Suppressor macrophage (primary cell): ENCODE measurements around the gene SPSB1.
A peak's percentile ranks its signal among the peaks of the same experiment; 100 is the strongest.

Source experiments
- DNase-seq, 4 experiments: peaks; one replicate each; pipeline ENCODE4 v3.0.0-alpha.2; 2020 to 2022

SPSB1 gene

DNA sequence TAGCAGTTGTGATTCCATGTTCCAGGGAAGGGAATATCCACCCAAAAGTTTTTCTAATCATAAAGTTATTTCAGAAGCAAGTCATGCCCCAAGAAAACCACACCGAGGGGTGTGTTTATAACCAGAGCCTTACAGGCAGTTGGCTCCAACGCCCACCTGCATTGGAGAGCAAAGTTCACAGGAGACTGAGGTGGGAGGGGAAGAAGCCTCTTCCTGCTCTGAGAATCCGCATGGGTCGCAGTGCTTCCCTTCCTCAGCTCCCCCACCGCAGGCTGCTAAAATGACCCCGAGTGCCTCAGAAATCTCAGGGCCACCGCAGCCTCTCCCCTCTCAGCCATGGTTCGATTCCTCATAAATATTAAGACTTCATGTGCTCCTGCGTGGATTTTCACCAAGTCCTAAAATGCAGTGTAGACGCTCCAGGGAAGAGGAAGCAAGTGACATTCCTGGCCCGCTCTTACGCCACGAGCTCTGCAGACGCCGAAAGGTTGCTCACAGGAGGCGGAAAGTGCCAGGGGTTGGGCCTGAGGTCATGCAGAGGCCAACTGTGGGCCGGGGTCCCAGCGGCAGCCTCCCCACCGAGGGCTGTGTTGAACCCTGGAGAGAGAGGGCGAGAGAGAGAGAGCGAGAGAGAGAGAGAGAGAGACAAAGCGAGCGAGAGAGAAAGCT, 13.4 kb upstream of the SPSB1 start:
- DNase-seq: peak; percentile 79 to 92 (median 86)

DNA sequence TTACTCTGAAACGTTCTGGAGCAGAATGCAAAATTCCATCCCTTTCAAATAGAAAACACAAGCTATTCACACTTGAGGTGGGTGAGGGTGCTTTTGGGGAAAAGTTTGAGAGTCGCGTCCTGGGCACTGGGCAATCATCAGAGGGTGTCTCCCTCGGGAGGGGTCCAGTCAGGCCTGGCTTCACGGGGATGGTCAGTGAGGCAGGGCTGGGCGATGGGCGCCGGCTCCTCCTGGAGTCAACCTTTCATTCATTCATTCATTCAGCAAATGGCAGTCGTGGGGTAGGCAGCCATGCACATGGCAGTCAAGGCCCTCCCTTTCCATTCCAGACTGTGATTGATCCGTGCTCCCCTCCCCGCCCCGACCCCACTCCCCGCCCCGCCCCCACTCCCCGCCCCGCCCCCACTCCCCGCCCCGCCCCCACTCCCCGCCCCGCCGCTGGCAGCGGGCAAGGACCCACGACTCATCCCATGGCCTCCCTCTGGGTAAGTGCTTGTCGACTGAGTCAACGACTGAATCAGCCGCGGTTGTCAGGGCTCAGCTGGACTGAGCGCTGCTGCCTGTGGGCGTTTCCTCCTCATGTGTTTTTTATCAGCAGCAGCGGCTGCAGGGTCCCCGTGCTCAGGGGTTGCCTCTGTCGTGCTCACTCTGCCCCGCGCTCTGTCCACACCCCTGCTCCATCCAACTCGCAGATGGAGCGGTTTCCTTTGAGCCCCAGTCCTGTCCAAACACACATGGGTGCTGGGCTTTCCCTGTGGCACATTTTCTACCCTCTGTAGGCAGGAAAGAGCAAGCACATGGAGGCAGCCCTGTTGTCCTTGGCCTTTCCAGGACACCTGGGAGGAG, 12.5 kb upstream of the SPSB1 start:
- DNase-seq: peak; percentile 89 to 95 (median 92)

DNA sequence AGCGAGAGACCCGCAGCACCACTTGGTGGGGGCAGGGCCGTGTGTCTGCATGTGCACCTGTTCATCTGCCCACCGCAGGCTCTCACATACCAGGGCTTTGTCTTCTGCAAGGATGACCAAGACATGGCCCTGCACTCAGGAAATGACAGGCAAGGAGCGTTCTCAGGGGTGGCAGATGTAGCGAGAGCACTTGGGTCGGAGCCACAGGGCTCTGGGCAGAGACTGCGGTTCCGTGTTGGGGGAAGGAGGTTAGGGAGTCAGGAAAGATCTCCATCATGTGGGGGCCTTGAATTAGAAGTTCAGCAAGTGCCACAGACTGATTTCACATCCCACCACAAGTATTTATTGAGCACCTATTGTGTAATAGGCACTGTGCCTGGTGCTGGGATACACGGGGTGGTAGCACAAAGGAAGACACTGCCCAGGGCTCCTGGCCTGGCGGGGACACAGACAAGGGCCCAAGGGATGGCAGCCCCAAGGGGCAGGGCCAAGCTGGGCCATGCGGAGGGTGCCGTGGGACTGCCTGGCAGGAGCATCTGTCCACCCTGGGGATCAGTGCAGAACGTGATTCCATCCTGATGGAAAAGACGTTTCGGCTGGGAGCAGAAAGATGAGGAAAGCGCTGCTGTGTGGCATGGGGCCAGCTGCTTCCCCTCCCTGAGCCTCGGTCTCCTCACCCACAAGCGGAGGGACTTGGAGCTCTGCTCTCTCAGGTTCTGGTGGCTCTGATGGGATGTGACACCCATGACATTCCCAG, 11.4 kb upstream of the SPSB1 start:
- DNase-seq: no peak

DNA sequence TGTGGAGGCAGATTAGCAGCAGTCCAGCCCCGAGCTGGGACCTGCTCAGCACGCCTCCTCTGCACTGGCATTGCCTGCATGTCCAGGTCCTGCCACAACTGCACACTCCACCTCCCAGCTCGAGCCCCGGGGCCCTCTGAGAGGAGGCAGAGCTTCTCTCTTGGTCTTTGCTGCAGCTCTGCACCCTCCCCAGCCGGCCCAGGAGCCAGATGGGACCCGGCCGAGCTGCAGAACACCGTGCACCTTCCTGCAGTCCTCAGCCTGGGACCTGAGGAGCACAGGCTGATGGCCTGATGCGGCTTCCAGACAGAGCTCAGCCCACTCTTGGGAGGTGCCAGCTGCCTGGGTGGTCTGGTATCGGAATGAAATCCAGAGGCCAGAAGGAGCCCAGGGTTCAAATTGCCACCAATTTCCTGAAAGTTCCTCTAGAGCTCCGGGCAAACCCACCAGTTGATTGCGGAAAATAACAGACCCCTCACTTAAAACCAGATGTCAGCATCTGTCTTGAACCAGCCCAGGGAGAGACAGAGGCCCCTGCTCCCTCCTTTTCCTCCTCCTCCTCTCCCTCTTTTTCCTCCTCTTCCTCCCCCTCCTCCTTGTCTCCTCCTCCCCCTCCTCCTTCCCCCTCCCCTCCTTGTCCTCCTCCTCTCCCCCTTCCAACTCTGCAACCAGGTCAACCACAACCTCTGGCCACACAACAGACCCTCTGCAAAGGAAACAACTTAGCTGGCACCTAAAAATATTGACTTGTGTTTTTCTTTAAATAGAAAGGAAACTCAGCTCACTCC, 10.6 kb upstream of the SPSB1 start:
- DNase-seq: no peak

DNA sequence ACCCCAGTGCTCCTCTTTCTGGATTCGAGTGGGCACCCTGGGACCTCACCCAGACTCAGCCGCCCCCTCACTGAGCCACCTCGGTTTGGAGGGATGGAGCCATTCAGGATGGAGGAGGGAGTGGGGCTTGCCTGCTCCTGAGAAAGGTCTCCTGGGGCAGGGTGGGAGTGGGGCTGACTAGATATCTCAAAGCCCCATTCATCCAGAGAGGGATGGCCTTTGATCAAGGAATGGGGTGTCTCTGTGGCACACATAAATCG, 10.1 kb upstream of the SPSB1 start:
- DNase-seq: no peak

DNA sequence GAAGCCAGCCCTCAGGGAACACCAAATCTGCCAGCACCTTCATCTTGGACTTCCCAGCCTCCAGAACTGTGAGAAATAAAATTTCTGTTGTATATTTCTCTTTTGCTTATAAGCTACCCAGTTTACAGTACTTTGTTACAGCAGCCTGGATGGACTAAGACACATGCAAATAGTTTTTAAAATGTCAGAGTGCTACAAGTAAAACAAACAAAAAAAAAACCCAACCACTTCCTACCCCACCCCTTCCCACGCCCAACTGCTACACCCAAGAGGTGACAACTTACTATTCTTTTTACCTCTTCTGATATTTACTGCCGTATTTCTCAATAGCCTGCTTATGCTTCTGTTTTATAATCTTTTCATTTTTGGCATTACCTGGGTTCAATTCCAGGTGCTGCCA, 8.6 kb upstream of the SPSB1 start:
- DNase-seq: no peak

DNA sequence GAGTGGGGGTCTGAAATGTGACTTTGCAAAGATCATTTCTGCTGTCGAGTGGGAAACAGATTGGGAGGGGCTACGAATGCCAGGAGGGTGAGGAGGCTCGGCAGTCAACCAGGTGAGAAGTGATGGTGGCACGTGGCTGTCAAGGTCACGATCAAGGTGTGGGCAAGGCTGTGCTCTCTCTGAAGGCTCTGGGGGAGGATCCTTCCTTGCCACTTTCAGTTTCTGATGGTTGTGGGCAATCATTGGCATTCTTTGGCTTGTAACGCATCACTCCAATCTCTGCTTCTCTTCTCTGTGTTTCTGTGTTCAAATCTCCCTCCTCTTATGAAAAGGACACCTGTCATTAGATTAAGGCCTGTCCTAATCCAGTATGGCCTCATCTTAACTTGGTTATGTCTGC, 6.1 kb upstream of the SPSB1 start:
- no peak for DNase-seq

DNA sequence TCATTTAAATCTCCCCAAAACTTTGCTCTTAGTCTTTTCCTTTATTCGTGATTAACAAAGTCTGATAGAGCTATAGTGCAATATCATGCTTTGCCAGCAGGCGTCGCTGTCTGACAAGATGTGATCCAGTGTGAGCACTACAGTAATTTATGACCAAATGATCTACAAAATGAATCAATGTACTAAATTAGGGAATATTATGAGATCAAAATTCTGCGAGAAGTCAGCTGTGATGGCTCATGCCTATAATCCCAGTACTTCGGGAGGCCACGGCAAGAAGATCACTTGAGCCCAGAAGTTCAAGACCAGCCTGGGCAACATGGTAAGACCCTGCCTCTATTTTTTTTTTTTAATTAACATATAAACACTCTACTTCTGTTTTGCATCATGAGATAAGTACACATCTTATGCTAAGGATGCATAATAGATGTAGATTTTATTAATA, 3.6 kb upstream of the SPSB1 start:
- peak; percentile 86 to 93 (median 90) for DNase-seq

DNA sequence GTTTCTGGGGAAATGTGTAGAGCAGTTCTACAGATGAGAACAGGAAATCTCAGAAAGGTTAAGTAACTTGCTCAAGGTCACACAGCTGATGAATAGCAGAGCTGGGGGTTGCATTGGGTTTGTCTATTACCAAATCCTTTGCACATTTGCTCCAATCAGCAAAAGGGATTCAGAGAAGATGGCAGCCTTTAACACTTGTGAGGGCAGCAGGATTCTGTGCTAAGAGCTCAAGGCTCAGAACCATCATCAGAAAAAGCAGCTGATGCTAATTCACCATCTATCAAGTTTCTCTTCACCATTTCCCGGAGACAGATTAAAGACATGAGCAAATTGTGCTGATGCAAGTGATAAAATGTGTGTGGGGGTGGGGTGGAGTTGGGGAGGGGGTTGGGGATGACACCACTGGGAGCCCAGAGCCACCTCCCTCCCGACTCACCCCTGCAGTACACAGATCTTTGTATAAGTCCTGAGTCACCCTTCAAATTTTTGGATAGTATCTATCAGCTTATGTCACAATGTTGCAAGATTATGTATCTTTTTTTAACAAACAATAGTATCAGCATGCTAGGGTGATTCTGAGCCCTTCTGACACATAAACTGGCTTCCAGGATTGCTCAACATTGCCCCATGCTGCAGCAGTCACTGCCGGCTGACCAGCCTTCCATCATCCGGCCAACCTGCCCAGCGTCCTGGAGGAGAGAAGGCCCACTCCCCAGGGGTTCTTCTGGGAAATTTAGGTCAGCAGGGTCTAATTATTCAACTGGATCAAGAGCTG, 2.8 kb upstream of the SPSB1 start:
- peak; percentile 84 to 96 (median 90) for DNase-seq

DNA sequence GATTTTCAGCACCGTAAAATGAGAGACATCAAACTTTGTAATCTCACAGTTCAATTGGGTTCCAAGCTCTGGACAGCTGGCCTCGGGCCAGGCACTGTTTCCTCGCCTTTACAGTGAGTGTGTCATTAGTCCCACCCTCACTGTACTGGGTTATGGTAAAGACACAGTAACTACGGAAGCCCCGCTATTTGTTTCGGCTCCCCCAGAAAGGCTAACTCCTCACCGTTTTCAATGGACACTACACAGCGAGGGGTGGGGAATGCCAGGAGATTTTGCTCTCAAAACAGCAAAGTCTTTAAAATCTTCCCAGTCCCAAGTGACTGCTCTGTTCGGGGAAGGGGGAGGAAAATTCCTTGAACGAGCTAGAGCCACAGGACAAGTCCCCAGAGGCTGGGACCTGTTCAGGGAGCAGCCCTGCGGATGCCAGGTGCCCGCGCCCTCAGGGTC, 757 bp upstream of the SPSB1 start:
- DNase-seq: peak; percentile 49 to 65 (median 57)

DNA sequence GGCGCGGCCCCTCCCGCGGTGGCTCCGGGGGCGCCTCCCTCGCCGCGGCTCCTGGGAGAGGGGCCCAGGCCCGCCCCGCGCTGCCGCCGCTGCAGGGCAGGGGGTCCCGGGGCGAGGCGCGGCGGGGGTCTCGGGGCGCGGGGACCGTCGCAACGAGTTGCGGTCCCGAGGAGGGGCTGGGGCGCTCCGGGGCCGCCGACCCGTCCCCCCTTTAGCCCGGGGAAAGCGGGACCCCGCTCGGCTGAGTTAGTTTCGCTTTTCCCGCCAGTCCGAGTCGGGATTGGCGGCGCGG, 493 bp downstream of the SPSB1 start:
- no peak for DNase-seq

DNA sequence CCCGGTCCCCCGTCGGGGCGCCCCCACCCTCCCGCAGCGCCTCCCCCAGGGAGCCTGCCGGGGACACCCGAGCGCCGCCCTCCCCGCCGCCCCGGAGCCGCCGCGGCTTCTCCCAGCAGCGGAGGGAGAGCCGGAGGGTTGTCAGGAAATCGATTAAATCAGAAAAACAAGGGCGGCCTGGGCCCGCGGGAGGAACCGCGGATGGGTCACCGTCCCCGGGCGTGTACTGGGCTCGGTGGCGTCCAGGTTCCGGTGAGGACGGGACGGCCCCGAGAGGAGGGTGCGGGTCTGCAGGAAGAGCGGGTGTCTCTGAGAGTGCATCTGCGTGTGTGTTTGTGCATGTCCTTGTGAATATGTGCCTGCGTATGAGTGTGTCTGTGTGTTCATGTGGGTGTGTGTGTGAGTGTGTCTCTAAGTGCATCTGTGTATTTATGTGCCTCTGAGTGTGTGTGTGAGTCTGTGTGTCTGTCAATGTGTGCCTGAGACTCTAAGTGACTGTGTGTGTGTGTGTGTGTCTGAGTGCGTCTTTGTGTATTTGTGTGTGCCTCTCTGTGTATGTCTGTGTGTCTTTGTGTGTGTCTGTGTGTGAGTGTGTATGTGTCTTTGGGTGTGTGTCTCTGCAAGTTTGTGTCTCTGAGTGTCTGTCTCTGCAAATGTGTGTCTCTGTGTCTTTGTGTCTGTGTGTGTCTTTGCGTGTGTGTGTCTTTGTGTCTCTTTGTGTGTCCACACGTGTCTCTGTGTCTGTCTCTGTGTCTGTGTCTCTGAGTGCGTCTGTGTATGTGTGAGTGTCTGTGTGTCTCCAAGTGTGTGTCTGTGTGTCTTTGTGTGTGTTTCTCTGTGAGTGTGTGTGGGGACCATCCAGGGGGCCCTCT, 1.1 kb downstream of the SPSB1 start:
- peak in 2 of 4 experiments; percentile 49 to 58 for DNase-seq

DNA sequence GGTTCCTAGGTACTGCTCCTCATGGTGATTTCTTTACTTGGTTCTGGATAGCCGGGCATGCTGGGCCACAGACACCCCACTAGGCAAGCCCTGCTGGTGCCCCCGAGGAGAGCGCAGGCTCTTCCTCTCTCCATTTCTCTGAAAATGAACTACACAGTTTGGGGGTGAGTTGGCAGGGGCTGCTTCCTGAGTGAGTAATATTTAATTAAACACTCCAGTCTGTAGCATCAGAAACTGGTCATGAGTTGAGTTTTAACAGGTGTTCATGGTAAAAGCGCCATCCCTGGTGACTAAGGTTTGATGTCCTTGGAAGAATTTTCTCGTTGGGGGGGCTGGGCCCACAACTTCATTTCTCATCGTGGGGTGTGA, 1.7 kb downstream of the SPSB1 start:
- DNase-seq: peak in 1 of 4 experiments; percentile 27

DNA sequence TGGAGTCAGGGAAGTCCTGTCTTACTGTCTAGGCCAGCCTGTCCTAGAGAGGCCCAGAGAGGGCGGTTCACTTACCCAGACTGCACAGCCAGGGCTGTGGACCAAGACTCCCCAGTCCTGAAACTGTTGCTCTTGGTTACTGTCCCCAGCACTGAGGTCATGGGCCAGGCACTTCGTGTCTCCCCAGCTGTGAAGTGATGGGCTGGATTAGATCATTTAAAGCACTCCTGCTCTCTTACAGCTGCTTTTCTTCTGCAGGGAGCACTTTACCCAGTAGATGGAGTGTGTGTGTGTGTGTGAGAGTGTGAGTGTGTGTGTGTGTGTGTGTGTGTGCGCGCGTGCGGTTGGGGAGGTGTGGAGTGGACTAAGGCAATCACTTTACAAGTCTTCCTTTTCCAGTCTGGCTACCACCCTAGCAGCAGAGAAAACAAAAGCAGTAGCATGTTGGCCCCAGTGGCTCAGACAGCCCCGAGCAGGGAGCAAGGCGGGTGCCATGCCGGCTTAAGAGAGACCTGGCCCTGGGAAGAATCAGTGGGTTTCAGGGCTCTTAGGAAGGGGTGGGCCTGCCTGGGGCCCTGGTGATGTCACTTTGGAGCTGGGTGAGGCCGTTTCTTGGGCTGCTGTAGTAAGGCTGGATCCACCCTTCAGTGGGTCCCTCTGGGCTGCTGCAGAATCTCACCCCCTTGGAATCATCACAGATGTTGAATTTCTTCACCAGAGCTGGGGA, 2.4 kb downstream of the SPSB1 start:
- peak in 2 of 4 experiments; percentile 45 to 46 for DNase-seq

DNA sequence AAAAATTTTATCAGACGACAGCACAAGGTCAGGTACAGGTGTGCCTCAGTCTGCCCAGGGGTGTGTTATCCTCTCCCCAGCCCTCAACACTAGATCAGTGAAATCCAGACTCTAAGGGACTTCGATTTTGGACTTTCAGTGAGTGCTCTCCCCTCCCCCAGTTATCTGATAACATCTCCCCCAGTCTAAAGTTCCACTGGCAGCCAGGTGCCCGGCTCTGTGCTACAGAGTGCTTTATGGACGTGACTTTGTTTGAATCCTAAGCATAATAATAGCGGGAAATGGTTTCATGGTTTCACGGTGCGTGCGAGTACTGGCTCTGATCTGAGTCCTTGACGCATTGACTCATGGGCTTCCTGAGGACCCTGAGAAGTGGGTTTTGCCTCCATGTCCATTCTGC, 3.2 kb downstream of the SPSB1 start:
- no peak for DNase-seq

DNA sequence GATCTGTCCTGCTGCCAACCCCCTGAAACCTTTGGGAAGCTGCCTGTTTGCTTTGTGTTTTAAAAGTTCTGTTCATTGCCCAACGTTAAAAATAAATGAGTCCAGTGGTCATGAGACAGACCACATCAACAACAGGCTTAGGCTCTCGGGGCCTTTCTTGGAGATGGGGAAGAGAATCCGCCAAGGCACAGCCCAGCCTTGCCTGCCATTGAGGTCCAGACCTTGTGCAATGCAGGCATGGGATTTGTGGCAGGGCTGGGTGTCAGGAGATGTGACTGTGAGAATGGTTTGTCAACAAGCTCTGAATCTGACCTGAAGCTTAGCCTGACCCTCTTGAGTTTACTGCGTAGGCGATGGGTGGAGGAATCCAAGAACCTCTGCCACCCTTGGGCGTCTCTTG, 4.2 kb downstream of the SPSB1 start:
- DNase-seq: peak; percentile 64 to 81 (median 74)

DNA sequence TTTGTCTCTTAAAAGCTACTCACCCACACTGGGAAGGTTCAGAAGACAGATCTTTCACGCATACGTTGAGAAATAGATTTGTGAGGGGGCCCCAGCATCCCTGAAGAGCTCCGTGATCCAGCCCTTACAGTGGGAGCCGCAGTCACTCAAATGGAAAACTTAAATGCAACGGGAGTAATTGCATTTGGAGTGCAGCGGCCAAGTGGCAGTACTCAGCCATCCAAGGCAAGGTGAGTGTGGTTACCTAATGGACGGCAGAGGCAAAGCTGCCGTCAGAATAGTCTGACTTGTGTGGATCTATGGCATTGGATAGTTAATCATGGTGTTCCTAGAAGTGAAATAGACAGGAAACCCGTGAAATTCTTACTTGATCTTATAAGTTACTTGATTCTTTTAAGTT, 5.1 kb downstream of the SPSB1 start:
- DNase-seq: no peak

DNA sequence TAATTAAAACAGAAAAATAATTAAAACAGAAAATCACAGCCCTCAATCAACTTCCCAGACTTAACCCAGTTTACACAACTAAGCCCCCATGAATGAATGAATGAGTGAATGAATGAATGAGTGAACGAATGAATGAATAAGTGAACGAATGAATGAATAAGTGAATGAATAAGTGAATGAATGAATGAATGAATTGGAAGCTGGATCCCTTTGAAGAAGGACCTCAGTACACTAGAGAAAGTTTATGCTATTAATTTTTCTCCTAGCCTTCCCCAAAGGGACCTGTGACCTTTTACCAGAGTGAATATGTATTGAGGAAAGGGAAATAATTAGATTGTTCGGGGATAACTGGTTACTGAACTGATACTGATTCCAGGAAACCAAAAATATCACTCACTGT, 5.6 kb downstream of the SPSB1 start:
- no peak for DNase-seq

DNA sequence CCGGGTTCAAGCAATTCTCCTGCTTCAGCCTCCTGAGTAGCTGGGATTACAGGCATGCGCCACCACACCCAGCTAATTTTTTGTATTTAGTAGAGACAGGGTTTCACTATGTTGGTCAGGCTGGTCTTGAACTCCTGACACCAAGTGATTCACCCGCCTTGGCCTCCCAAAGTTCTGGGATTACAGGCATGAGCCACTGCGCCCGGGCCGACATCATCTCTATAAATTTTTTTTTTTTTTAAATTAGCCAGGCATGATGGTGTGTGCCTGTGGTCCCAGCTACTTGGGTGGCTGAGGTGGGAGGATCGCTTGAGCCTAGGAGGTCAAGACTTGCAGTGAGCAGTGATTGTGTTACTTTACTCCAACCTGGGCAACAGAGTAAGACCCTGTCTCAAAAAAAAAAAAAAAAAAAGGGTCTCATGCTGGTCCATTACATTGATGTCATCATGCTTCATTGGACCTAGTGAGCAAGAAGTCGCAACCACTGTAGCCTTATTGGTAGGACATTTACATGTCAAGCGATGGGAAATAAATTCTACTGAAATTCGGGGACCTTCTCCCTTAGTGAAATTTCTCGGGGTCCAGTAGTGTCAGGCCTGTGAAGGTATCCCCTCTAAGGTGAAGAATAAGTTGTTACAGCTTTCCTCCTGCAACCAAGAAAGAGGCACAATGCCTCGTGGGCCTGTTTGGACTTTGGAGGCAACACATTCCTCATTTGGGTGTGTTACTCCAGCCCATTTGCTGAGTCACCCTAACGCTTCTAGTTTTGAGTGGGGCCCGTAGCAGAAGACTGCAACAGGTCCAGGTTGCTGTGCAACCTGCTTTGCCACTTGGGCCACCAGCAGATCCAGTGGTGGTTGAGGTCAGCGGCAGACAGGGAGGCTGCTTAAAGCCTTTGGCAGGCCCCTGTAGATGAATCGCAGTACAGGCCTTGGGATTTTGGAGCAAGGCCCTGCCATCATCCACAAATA, 7.2 kb downstream of the SPSB1 start:
- DNase-seq: peak in 2 of 4 experiments; percentile 32 to 40
